GF-D8 (cell line): Measurements from ENCODE around the gene TOP2B.

ENCODE experiments used
- DNase-seq: peaks from one replicate; lab custom pipeline; 2025; lab: John Stamatoyannopoulos, UW

Gene TOP2B

GRCh38 chr3:25664812-25665314 lies at the start of gene TOP2B:
Gene TOP2B (minus strand): TSS chr3:25664907. CDS start chr3:25664297, 610 bp downstream.
- DNase-seq, result peak; percentile 97

- no peak for DNase-seq
These were observed 48.8 kb upstream of the TOP2B start for GRCh38 chr3:25713341-25713985.

GRCh38 chr3:25711090-25711489 lies 46.4 kb upstream of the TOP2B start:
- DNase-seq, result no peak

- no peak for DNase-seq
These were observed 43.3 kb upstream of the TOP2B start for GRCh38 chr3:25708036-25708435.

- DNase-seq, result no peak
These were observed 42.7 kb upstream of the TOP2B start for GRCh38 chr3:25707268-25707926.

- no peak for DNase-seq
These were observed 41.5 kb upstream of the TOP2B start for GRCh38 chr3:25706213-25706612.

GRCh38 chr3:25697553-25697952 lies 32.8 kb upstream of the TOP2B start:
- DNase-seq, result no peak

- no peak for DNase-seq
These were observed 31.2 kb upstream of the TOP2B start for GRCh38 chr3:25695731-25696420.

- no peak for DNase-seq
These were observed 28.5 kb upstream of the TOP2B start for GRCh38 chr3:25693238-25693637.

- no peak for DNase-seq
These were observed 27.6 kb upstream of the TOP2B start for GRCh38 chr3:25692341-25692740.

- DNase-seq, result no peak
These were observed 26.2 kb upstream of the TOP2B start for GRCh38 chr3:25690768-25691533.

- no peak for DNase-seq
These were observed 24.5 kb upstream of the TOP2B start for GRCh38 chr3:25689226-25689625.

- no peak for DNase-seq
These were observed 23.0 kb upstream of the TOP2B start for GRCh38 chr3:25687742-25688141.

GRCh38 chr3:25686766-25687165 lies 22.1 kb upstream of the TOP2B start:
- no peak for DNase-seq

GRCh38 chr3:25683882-25684281 lies 19.2 kb upstream of the TOP2B start:
- DNase-seq, result no peak

- DNase-seq, result no peak
These were observed 18.7 kb upstream of the TOP2B start for GRCh38 chr3:25683410-25683809.

- DNase-seq, result no peak
These were observed 15.1 kb upstream of the TOP2B start for GRCh38 chr3:25679642-25680302.

- DNase-seq, result no peak
These were observed 14.5 kb upstream of the TOP2B start for GRCh38 chr3:25679166-25679565.

GRCh38 chr3:25678581-25678980 lies 13.9 kb upstream of the TOP2B start:
- DNase-seq, result no peak

GRCh38 chr3:25677121-25677520 lies 12.4 kb upstream of the TOP2B start:
- no peak for DNase-seq

GRCh38 chr3:25674670-25675069 lies 10.0 kb upstream of the TOP2B start:
- DNase-seq, result no peak
